ENCODE measurements around the gene OLIG3.

DNA sequence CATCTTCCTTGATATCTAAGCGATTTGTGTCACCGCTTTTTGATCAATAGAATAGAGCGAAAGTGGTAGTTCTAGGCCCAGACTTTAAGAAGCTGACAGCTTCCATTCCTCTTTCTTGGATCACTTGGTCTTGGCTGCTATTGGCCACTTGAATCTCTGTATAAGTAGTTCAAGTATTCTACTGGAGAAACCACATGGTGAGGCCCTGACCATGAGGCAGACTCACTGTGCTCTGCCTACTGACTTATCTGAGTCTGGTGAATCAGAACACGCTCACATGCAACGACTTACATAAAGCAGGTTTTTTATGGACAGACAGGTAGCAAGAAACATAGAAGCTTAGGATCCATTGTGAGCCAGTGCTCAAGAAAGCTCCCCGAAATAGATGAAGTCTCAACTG lies 27.0 kb downstream of the OLIG3 start:
- TF ChIP-seq, protein P1, sequence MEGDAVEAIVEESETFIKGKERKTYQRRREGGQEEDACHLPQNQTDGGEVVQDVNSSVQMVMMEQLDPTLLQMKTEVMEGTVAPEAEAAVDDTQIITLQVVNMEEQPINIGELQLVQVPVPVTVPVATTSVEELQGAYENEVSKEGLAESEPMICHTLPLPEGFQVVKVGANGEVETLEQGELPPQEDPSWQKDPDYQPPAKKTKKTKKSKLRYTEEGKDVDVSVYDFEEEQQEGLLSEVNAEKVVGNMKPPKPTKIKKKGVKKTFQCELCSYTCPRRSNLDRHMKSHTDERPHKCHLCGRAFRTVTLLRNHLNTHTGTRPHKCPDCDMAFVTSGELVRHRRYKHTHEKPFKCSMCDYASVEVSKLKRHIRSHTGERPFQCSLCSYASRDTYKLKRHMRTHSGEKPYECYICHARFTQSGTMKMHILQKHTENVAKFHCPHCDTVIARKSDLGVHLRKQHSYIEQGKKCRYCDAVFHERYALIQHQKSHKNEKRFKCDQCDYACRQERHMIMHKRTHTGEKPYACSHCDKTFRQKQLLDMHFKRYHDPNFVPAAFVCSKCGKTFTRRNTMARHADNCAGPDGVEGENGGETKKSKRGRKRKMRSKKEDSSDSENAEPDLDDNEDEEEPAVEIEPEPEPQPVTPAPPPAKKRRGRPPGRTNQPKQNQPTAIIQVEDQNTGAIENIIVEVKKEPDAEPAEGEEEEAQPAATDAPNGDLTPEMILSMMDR (conservative IDR thresholded peaks at IDR 0.05; ENCODE audit: low read length) = no peak
- no peak for TF ChIP-seq EZH2phosphoT487 (IDR thresholded peaks at IDR 0.05; ENCODE audit: borderline replicate concordance)

Data from Loucy (cell line).